Measurements from ENCODE around the gene EIF3A. TPM values are rescaled to one million over a fixed set of nuclear protein-coding genes. Genes with fewer than 3 reads are reported as not detected.

The EIF3A gene
- polyA plus RNA-seq, 1 donor from 2014 or later = 38.6 TPM

- Histone ChIP-seq H3K27me3 (ENCODE audit: insufficient read depth, low read depth, low read length) (no peaks in the 10 kb centered on the region), H3F3A (ENCODE audit: insufficient read depth, low read length, poor library complexity, severe bottlenecking) (no peaks in the 10 kb centered on the region), H3K9ac (ENCODE audit: low read length) (peak overlapping the region; percentile 76), H3K36me3 (ENCODE audit: insufficient read depth, low read length) (no peaks in the 10 kb centered on the region), H2AFZ (ENCODE audit: low read depth, low read length) (no peak overlapping the region), H3K9me2 (ENCODE audit: insufficient read depth, low read length) (no peaks in the 10 kb centered on the region), H3K4me3 (ENCODE audit: low read length) (peak overlapping the region; percentile 82), H3K4me2 (ENCODE audit: low read length) (peak overlapping the region; percentile 73), H3K9me3 (ENCODE audit: low read length) (no peaks in the 10 kb centered on the region), H4K20me1 (ENCODE audit: insufficient read depth) (no peaks in the 10 kb centered on the region), H3K79me2 (replicated peaks; ENCODE audit: insufficient read depth, low read length) (peaks cover 16% of the 10 kb centered on the region), H3K27ac (ENCODE audit: low read length) (no peak overlapping the region)
- no peak for TF ChIP-seq TAF1 (IDR thresholded peaks at IDR 0.05; ENCODE audit: low read depth)
- TF ChIP-seq CTCF (IDR thresholded peaks at IDR 0.05; ENCODE audit: poor library complexity, severe bottlenecking) = no peak
Observed at GRCh38 chr10:119105155-119105554, 24.5 kb upstream of the EIF3A start.

- H3K79me2 ChIP-seq (replicated peaks; ENCODE audit: insufficient read depth, low read length) = peaks cover 16% of the 10 kb centered on the region
- no peaks in the 10 kb centered on the region for H3K36me3 ChIP-seq (ENCODE audit: insufficient read depth, low read length)
- H3K9me2 ChIP-seq (ENCODE audit: insufficient read depth, low read length) = no peaks in the 10 kb centered on the region
- no peaks in the 10 kb centered on the region for H3K27me3 ChIP-seq (ENCODE audit: insufficient read depth, low read depth, low read length)
- TF ChIP-seq REST (IDR thresholded peaks at IDR 0.05; ENCODE audit: borderline replicate concordance) = no peak
- peak; percentile 23 for TF ChIP-seq TAF1 (IDR thresholded peaks at IDR 0.05; ENCODE audit: low read depth)
- TF ChIP-seq POLR2AphosphoS5 (IDR thresholded peaks at IDR 0.05) = peak; percentile 47
- no peak for TF ChIP-seq RAD21 (conservative IDR thresholded peaks at IDR 0.05)
- no peak for TF ChIP-seq EP300 (conservative IDR thresholded peaks at IDR 0.05; ENCODE audit: poor library complexity, severe bottlenecking)
- TF ChIP-seq CTCF (IDR thresholded peaks at IDR 0.05; ENCODE audit: poor library complexity, severe bottlenecking) = no peak
- no peak for TF ChIP-seq MXI1 (conservative IDR thresholded peaks at IDR 0.05; ENCODE audit: poor library complexity, severe bottlenecking)
- peak overlapping the region; percentile 21 for H2AFZ ChIP-seq (ENCODE audit: low read depth, low read length)
- peak overlapping the region; percentile 82 for H3K4me3 ChIP-seq (ENCODE audit: low read length)
- no peaks in the 10 kb centered on the region for H3F3A ChIP-seq (ENCODE audit: insufficient read depth, low read length, poor library complexity, severe bottlenecking)
- H3K4me2 ChIP-seq (ENCODE audit: low read length) = peak overlapping the region; percentile 73
- H3K9ac ChIP-seq (ENCODE audit: low read length) = peak overlapping the region; percentile 76
- no peaks in the 10 kb centered on the region for H4K20me1 ChIP-seq (ENCODE audit: insufficient read depth)
- no peaks in the 10 kb centered on the region for H3K9me3 ChIP-seq (ENCODE audit: low read length)
- peak overlapping the region; percentile 37 for H3K27ac ChIP-seq (ENCODE audit: low read length)
Observed at GRCh38 chr10:119104654-119105015, 24.0 kb upstream of the EIF3A start.
